Ishikawa (cell line): ENCODE results near the gene TRAF1.

Source experiments
- CEBPB ChIP-seq: IDR thresholded peaks from 2 replicates; pipeline ENCODE4 v1.6.1; 2012
- CREB1 ChIP-seq: IDR thresholded peaks from 2 replicates; pipeline ENCODE4 v1.6.1; 2012; ENCODE audit warnings: low read depth
- EGR1 ChIP-seq: IDR thresholded peaks from 2 replicates; pipeline ENCODE4 v1.6.1; 2012
- EP300 ChIP-seq: IDR thresholded peaks from 2 replicates; pipeline ENCODE4 v1.6.1; 2012; ENCODE audit warnings: borderline replicate concordance
- FOXM1 ChIP-seq: IDR thresholded peaks from 2 replicates; pipeline ENCODE4 v1.6.1; 2012; ENCODE audit warnings: low read depth, borderline replicate concordance
- NFIC ChIP-seq: IDR thresholded peaks from 2 replicates; pipeline ENCODE4 v1.6.1; 2012
- RAD21 ChIP-seq: IDR thresholded peaks from 2 replicates; pipeline ENCODE4 v1.6.1; 2012; ENCODE audit warnings: low read depth
- TAF1 ChIP-seq: IDR thresholded peaks from 2 replicates; pipeline ENCODE4 v1.6.1; 2012; ENCODE audit warnings: low read depth, mild to moderate bottlenecking
- TCF12 ChIP-seq: IDR thresholded peaks from 2 replicates; pipeline ENCODE4 v1.6.1; 2012; ENCODE audit warnings: low read depth
- TEAD4 ChIP-seq: IDR thresholded peaks from 2 replicates; pipeline ENCODE4 v1.6.1; 2012
- YY1 ChIP-seq: IDR thresholded peaks from 2 replicates; pipeline ENCODE4 v1.6.1; 2012; ENCODE audit warnings: low read depth
- ZBTB7A ChIP-seq: IDR thresholded peaks from 2 replicates; pipeline ENCODE4 v1.6.1; 2012; ENCODE audit warnings: low read depth
- TF ChIP-seq, protein P1 (sequence below): IDR thresholded peaks from 2 replicates; pipeline ENCODE4 v1.6.1; 2012
- TF ChIP-seq, protein P2 (sequence below): IDR thresholded peaks from 2 replicates; pipeline ENCODE4 v1.6.1; 2012; ENCODE audit warnings: low read depth, mild to moderate bottlenecking
- TF ChIP-seq, protein P3 (sequence below): IDR thresholded peaks from 2 replicates; pipeline ENCODE4 v1.6.1; 2012

TRAF1 gene

DNA sequence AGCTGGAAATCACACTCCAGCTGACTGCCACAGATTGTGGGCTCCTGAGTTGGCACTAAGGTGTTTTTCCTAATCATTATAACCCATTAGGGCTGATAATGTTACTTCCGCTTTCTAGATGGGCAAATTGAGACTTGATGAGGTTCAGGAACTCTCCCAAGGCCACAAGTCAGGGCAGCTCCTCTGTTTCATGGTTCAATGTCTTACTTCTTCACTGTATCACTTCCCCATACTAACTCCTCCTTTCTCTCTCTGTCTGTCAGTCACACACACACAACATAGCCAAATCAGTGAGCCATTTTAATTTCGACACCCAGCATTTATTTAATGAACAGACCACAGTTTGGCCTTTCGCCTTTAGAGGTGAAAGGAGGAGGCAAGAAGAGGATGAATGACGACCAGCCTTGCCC is 17.8 kb upstream of the TRAF1 start:
- TF ChIP-seq, protein P1, sequence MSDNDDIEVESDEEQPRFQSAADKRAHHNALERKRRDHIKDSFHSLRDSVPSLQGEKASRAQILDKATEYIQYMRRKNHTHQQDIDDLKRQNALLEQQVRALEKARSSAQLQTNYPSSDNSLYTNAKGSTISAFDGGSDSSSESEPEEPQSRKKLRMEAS = no peak
- TF ChIP-seq, protein P2, sequence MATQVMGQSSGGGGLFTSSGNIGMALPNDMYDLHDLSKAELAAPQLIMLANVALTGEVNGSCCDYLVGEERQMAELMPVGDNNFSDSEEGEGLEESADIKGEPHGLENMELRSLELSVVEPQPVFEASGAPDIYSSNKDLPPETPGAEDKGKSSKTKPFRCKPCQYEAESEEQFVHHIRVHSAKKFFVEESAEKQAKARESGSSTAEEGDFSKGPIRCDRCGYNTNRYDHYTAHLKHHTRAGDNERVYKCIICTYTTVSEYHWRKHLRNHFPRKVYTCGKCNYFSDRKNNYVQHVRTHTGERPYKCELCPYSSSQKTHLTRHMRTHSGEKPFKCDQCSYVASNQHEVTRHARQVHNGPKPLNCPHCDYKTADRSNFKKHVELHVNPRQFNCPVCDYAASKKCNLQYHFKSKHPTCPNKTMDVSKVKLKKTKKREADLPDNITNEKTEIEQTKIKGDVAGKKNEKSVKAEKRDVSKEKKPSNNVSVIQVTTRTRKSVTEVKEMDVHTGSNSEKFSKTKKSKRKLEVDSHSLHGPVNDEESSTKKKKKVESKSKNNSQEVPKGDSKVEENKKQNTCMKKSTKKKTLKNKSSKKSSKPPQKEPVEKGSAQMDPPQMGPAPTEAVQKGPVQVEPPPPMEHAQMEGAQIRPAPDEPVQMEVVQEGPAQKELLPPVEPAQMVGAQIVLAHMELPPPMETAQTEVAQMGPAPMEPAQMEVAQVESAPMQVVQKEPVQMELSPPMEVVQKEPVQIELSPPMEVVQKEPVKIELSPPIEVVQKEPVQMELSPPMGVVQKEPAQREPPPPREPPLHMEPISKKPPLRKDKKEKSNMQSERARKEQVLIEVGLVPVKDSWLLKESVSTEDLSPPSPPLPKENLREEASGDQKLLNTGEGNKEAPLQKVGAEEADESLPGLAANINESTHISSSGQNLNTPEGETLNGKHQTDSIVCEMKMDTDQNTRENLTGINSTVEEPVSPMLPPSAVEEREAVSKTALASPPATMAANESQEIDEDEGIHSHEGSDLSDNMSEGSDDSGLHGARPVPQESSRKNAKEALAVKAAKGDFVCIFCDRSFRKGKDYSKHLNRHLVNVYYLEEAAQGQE = no peak
- no peak for TF ChIP-seq CREB1
- no peak for TF ChIP-seq TAF1
- TF ChIP-seq CEBPB = no peak
- no peak for TF ChIP-seq RAD21
- no peak for TF ChIP-seq FOXM1
- no peak for TF ChIP-seq TEAD4
- no peak for TF ChIP-seq NFIC
- no peak for TF ChIP-seq EP300
- TF ChIP-seq, protein P3, sequence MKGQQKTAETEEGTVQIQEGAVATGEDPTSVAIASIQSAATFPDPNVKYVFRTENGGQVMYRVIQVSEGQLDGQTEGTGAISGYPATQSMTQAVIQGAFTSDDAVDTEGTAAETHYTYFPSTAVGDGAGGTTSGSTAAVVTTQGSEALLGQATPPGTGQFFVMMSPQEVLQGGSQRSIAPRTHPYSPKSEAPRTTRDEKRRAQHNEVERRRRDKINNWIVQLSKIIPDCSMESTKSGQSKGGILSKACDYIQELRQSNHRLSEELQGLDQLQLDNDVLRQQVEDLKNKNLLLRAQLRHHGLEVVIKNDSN = no peak
- TF ChIP-seq YY1 = no peak
- no peak for TF ChIP-seq TCF12
- TF ChIP-seq EGR1 = no peak
- TF ChIP-seq ZBTB7A = no peak

DNA sequence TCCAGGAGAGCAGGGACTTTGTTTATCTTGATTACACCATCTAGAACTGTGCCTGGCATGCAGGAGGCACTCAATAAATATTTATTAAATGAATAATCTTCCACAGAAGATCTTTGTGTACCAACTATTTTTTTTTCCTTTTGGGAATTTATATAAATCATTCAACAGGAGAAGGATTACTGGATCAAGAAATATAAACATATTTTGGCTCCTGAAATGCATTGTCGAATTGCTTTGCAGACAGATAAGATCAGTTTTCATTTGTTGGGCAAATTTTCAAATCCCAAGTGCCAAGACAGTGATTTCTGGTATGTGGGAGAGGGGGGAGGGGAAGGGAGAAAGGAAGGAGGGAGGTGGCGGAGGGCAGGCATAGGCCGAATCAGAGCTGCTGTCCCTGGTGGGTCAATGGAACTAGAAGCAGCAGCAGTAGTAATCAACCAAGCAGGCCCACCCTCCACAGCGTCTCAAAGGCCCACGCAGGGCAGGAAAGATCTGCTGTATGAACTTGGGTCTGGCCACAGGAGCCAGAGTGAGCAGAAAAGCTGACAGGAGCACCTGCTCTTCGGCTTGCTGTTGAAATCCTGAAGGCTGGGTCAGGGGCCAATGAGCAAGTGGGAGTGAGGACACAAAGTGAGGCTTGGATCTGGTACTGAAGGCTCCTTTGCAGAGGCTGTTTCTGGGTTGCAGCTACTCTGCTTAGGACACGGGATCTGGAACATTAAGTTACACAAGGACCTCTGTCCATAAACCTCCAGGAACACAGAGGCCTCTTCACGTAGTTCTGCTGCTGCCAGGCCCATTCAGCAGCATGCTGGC is 15.8 kb upstream of the TRAF1 start:
- TF ChIP-seq EP300 (no peak), RAD21 (no peak), CEBPB (no peak), YY1 (no peak), TCF12 (no peak), ZBTB7A (no peak), CREB1 (no peak), EGR1 (no peak), FOXM1 (no peak), TEAD4 (no peak; the same call in 1 of the 2 replicates), TAF1 (no peak), NFIC (no peak)
- TF ChIP-seq, protein P3 = no peak
- TF ChIP-seq, protein P2 = no peak
- TF ChIP-seq, protein P1 = no peak

DNA sequence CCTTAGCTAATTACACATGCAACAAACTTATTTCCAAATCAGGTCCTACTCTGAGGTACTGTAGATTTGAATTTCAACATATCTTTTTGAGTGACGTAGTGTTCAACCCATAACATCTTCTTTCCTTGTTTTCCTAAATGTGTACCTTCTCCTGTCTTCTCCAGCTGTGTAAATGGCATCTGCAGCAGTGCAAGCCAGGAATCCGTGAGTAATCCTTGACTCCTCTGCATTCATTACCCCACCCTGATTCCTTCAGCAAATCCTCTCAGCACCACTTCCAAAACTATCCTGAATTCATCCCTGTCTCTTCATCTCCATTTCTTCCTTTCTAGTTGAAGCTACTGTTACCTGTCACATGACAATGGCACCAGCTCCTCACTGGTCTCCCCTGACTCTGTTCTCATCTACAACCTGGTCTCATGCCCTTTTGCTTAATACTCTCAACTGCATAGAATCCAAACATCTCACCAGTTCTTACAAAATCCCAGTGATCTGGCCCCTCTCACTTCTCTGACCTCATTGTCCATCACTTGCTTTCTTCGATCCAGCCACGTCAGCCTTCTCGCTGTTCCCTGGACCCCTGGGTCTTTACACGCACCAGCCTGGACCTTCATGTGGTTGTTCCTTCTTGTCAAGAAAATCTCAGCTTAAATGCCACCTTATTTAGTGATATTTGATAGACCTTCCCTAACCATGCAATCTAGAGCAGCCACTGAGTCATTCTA is 14.6 kb upstream of the TRAF1 start:
- TF ChIP-seq CREB1 = no peak
- TF ChIP-seq, protein P1 = no peak
- TF ChIP-seq EGR1 = no peak
- no peak for TF ChIP-seq NFIC
- TF ChIP-seq, protein P2 = no peak
- no peak for TF ChIP-seq FOXM1
- no peak for TF ChIP-seq ZBTB7A
- TF ChIP-seq, protein P3 = no peak
- TF ChIP-seq TCF12 = no peak
- TF ChIP-seq TEAD4 = no peak
- no peak for TF ChIP-seq TAF1
- TF ChIP-seq RAD21 = no peak
- TF ChIP-seq YY1 = no peak
- no peak for TF ChIP-seq EP300
- no peak for TF ChIP-seq CEBPB
